SIG-M5 treated with dmso at 0.1 percent for 504 hours (cell line): Measurements from ENCODE around the gene XPNPEP3.

ENCODE experiments used
- DNase-seq: peaks from one replicate; lab custom pipeline; 2025; ENCODE audit not compliant: unreplicated experiment; lab: John Stamatoyannopoulos, UW

XPNPEP3 gene

GRCh38 chr22:40928657-40929056, 71.7 kb downstream of the XPNPEP3 start:
- no peak for DNase-seq

- peak; percentile 11 for DNase-seq
Observed at GRCh38 chr22:40932396-40932795, 75.4 kb downstream of the XPNPEP3 start.

- no peak for DNase-seq
Observed at GRCh38 chr22:40939202-40939601, 82.3 kb downstream of the XPNPEP3 start.

DNA sequence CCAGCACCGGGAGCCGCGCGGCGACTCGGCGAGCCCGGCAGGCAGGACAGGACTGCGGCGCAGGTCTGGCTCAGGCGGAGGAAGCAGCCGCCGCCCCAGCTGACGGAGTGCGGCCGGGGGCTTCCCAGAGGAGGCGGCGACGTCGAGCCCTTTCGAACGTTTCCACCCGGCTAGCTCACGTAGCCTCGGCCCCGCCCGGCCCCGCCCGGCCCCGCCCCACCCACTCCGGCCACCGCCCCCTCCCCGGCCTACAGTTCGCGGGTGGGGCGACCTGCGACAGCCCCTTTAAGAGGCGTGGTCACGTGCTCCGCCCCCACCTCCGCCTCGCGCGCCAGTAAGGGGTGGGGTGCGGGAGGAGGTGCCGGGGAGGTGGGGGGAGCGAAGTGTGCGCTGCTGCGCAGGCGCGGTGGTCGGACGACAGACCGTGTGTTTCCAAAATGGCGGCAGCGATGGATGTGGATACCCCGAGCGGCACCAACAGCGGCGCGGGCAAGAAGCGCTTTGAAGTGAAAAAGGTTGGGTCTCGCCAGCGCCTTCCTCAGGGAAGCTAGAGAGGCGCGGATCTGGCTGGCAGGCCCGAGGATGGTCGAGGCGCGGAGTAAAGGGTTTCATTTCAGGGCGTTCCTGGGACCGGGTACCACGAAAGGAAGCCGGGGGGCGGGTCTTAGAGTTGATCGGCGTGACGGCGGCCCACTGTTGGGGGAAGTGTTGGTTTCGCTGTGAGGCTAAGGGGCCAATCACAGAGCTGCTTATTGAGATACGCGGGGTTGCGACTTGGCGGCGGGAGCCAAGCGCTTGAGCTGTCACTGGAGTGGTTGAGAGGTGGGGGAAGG, 94.2 kb downstream of the XPNPEP3 start, which contains the start of gene RBX1:
RBX1 (plus strand) TSS at position 417 of the 833 bp plus-strand sequence; CDS start at position 438, 21 bp downstream.
- DNase-seq = peak; percentile 96

GRCh38 chr22:40951795-40952605, 95.1 kb downstream of the XPNPEP3 start:
- peak; percentile 21 for DNase-seq

GRCh38 chr22:40953471-40953870, 96.5 kb downstream of the XPNPEP3 start:
- DNase-seq = no peak

- no peak for DNase-seq
Observed at GRCh38 chr22:40954113-40954512, 97.2 kb downstream of the XPNPEP3 start.

- DNase-seq = no peak
Observed at GRCh38 chr22:40955571-40955970, 98.6 kb downstream of the XPNPEP3 start.

GRCh38 chr22:40957601-40958000, 100.7 kb downstream of the XPNPEP3 start:
- DNase-seq = no peak

GRCh38 chr22:40958299-40958698, 101.4 kb downstream of the XPNPEP3 start:
- DNase-seq = no peak

DNA sequence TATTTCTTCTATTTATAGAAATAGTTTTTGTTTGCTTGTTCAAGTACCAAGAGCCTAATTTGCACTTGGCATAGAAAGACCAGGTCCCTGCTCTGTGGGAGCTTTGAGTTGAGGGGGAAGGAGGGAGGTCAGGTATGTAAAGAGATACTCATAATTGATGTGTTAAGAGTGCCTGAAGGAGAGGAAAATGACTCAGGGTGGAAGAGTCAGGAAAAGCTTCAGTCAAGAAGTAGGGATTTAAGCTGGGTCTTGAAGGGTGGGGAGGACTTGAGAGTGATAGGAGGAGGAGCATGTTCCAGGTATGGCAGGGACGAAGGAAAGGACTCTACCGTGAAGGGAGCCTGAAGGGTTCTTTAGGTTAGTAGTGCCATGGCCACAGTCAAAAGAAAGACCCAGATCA, 103.2 kb downstream of the XPNPEP3 start:
- DNase-seq = no peak

GRCh38 chr22:40965936-40966725, 109.2 kb downstream of the XPNPEP3 start:
- peak; percentile 70 for DNase-seq

DNA sequence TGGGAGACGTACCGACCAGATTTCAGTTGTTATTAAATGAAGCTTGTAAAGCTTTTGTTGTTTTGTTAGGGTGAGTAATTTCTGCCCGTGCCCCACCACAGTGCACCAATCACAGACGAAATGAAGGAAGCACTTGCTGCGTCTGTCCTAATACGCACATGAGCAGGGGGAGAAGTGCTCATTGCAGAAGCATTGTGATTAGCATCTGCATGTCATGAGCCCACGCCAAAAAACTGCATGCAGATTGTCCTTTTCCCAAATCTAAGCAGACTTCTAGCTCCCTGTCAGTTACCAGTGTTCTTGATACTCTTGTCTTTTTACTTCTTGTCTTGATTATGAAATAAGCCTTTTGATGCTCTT, 109.8 kb downstream of the XPNPEP3 start:
- no peak for DNase-seq

- no peak for DNase-seq
Observed at GRCh38 chr22:40967111-40967760, 110.3 kb downstream of the XPNPEP3 start.

DNA sequence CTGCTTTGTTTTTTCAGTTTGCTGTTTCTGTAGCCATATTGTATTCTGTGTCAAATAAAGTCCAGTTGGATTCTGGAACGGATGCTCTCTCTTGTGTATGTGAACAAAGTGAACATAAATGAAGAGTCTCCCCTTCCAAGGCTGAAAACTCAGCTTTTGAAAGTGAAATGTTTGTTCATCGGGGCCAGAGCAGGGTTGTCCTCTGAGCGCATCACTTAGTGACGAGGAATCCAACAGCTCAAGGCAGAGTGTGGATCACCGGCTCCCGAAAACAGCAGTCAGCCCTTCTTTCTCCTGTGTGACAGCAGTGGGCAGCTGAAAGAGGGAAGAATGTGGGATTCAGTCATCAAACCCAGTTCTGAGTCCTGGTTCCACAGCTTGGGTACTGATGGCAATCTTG, 115.6 kb downstream of the XPNPEP3 start:
- DNase-seq = no peak

GRCh38 chr22:40973144-40973543, 116.2 kb downstream of the XPNPEP3 start:
- no peak for DNase-seq

GRCh38 chr22:40975366-40975765, 118.4 kb downstream of the XPNPEP3 start:
- no peak for DNase-seq

DNA sequence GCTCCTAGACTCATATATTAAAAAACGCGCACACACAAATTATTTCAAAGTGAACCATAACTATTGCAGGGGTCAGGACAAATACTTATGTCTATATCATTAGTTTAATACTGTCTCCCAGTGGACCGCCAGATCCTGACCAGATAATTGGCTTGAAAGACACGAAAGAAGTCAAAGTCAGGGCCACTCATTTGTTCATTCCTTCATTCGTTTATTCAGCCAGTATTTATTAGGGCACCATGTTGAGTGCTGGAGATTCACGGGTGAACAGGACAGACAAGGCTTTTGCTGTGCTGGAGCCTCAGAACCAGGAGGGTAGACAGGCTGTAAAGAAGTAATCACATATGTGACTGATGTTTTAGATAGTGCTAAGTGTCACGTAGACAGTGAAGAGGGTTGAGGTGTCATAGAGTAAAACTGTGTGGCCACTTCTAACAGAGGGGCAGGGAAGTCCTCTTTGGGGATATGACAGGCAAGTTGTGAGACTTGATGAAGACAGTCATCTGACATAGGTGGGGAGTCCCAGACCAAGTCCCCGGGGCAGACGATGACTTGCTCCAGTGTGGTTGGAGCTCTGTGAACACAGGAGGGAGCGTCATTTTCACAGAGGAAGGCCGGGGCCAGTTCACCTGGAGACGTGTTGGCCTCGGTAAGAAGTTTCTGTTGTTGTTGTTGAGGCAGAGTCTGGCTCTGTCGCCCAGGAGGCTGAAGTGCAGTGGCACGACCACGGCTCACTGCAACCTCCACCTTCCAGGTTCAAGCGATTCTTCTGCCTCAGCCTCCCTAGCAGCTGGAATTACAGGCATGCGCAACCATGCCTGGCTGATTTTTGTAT, 120.1 kb downstream of the XPNPEP3 start:
- no peak for DNase-seq

GRCh38 chr22:40979198-40979597, 122.2 kb downstream of the XPNPEP3 start:
- DNase-seq = no peak

GRCh38 chr22:40979871-40980270, 122.9 kb downstream of the XPNPEP3 start:
- no peak for DNase-seq
